GM19193 (cell line): ENCODE results near the gene ARSK.

ENCODE experiments used
- POLR2A ChIP-seq: IDR thresholded peaks from 4 replicates; pipeline ENCODE4 v1.6.1; 2011; ENCODE audit not compliant: insufficient read depth, insufficient read length; ENCODE audit errors: extremely low read depth

Gene ARSK

GRCh38 chr5:95646569-95647431 lies 91.9 kb downstream of the ARSK start, which contains the start of gene RFESD:
Gene RFESD, plus strand, starts transcription at chr5:95646777. Its CDS starts 5,495 bp downstream, at chr5:95652272.
- TF ChIP-seq POLR2A = peak; percentile 80

DNA sequence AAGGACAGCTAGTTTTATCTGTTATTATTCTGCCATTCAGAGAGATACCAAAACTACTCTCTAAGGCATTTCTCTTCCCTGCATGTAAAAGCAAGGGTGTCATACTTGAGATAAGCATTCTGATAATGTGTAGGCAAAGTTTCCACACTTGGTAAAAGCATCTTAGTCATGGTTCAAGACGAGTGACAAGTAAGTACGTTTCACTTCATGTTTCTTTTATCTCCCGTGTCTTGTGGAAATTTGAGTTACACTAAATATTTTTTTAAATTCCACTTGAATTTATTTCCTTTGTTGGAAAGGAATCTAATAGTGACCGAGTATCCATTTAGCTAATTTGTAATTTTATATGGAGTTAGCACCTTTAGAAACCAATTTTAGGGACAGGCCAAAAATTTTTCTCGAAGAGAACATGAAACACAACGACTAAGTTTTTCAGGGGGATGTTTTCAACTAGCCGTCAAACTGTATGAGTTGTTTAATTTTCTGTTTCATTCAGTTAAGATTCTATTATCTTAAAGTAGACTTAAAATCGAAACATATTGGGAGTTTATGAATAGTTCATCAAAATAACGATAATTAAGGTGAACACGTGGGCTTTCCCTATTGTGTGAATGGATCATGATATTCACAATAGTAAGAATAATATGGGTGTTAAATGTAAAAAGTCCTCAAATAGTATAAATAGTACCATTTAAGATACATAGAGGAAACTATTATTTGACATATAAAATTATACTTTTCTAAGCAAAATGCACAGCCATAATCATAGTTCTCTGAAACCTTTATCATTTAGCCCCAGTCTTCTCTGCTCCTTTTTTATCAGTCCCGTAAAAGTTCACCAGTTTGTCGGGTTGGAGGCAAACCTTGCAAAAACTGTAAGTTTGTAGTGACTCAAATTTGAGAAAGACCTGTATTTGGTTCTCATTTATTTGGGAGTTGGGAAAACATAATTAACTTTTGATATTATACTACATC lies 93.3 kb downstream of the ARSK start:
- TF ChIP-seq POLR2A = no peak

GRCh38 chr5:95649274-95649673 lies 94.4 kb downstream of the ARSK start:
- no peak for TF ChIP-seq POLR2A

DNA sequence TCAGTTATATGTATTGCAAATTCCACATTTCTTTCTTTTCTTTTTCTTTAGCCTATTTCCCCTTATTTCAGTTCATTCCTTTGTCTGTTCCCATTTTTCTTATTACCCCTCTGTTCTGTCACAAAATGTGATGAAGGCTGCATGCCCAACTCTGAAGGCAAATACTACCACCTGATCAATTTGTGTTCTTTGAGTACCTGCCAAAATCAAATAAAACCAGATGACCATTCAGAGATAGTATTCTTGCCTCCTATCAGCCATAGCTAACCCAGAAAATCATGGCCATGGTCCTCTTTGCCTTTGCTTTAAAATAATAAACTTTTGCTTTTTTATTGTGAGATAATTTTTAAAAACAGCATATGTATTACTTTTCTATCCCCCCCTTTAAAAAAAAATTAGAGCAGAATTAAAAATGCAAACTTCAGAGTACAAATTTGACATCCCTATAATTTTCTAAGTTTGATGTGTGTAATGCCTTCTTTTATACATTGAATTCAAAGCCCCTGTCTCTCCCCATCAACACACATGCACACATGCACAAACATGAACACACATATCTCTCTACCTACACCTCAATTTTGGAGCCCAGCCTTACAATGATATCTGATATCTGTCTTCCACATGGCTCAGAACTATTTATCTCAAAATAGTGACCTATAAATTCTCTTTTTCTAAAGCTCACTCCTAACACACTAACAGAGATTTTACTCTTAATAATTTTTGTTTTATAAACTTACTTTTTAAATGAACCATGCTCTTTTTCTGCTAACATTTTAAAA lies 95.1 kb downstream of the ARSK start:
- TF ChIP-seq POLR2A = no peak

DNA sequence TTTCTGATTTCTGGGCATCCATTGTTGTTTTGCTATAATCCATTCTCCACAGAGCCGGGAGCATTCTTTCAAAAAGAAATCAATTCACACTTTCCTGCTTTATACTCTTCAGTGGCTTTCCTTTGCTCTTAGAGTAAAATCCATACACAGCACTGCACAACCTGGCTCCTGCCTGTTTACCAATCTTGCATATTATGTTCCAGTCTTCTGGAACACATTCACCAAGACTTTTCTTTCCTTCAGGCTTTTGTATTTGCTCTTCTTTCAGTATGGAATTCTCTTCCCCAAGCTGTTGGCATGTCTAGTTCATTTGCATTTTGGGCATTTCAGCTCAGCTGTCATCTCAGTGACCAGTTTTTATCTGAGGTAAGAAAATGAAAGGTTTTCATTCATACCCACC lies 97.9 kb downstream of the ARSK start:
- no peak for TF ChIP-seq POLR2A

- TF ChIP-seq POLR2A = no peak
These were observed 99.3 kb downstream of the ARSK start for GRCh38 chr5:95654196-95654595.
